HCEC 1CT (cell line): ENCODE data around the gene ACSS1.

Experiments used
- DNase-seq: peaks from one replicate; pipeline ENCODE4 v3.0.0-alpha.2; 2017

ACSS1 gene

DNA sequence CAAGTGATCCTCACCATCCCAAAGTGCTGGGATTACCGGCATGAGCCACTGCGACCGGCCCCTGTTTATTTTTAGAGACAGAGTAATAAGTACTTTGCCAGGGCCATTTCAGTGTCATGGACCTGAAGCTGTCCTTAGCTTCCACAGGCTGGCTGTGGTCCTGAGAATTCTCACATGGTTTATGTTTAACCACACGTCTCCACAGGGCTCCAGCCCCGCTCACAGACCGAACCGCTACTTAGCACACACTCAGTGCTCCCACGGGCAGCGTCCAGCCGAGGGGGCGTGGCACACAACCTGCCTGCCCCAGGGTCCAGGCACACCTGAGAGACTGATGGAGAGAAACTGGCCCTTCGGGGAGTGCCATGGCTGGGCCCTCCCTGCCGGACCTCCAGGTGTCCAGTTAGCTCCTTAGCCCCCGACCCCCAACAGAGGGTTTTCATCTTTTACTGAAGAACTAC is 11.7 kb downstream of the ACSS1 start:
- DNase-seq = no peak

DNA sequence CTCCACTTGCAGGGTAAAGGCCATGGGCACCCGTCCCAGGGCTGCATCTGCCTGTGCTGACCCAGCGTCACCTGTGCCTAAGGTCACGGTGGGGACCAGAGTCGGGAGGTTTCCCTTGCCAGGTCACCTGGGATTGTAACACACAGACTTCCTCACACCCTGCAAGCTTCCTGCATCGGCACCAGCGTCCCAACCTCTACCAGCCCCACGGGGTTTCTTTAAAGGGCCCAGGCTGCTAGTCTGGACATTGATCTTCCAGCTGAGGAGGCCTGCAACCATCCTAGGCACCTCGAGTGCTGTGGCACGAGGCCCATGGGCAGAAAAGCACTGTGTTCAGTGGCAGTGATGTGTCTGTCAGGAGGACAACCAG is 12.6 kb downstream of the ACSS1 start:
- no peak for DNase-seq

DNA sequence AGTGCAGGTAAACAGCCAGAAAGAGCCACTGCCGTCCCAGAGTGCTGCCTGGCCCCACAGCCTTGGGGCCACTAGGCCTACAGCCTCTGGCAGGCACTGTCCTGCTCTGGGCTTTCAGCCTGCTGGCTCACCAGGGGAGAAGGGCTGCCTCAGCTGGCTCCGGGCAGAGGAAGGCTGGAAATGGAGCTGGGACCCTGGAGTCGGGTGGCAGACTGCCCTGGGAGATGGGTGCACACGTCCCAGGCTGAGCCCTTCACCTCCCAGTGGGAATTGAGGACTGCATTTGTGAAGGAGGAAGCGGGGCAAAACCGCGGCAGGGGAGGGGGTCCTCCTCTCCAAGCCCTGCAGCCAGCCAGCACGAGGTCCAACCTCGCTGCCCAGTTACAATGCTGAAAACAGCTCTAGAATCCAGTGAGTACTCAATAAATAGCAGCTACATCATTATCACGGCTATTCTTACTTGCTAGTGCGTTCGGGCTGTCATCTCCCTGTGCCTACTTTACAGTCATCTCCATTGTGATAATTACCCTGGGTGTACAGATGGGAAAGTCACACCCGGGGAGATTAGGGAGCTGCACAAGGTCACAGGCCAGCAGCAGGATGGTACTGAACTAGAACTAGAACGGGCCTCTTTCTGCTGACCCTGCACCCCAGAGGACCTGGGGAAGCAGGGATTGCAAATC is 13.1 kb downstream of the ACSS1 start:
- DNase-seq = no peak

DNA sequence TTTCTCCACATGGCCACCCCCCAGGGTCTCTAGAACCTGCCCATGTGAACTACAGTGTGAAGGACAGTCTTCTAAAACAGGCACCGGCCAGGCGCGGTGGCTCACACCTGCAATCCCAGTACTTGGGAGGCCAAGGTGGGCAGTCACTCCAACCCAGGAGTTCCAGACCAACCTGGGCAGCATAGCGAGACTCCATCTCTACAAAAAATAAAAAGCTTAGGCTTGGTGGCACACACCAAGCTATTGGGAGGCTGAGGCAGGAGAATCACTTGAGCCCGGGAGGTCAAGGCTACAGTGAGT is 13.7 kb downstream of the ACSS1 start:
- DNase-seq = no peak

DNA sequence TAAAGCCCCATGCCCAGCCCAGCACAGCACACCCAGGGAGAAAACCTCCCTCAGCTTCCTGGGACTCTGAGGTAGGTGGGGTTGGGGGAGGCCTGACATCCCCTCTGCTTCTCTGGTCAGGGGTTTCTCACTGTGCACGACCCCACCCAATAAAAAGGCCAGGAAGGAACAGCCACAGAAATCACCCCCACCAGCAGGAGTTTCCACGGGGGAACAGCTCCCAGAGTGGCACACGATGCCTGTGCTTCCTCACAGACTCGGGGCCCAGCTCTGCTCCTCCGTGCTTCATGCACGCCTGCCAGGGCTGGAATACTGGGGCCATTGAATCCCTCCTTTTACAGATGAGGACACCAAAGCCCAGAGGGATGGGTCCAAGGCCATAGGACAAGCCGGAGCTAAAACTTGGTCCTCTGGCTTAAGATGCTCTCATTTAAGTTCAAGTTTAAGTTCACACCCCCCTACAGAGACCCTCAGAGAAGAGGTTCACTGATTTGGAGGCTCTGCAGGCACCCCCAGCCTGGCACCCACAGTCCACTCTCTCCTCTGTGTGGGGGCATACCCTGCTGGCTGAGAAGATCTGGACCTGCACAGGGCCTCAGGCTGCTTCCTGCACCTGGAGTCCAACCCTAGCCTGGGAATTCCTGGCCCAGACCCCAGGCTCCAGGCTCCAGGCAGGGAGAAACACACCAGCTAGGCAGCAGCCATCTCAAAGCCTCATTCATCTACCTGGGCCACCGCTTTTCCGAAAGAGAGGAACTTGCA is 14.3 kb downstream of the ACSS1 start:
- DNase-seq = no peak

GRCh38 chr20:25042531-25043498 is 15.1 kb downstream of the ACSS1 start:
- DNase-seq = no peak

DNA sequence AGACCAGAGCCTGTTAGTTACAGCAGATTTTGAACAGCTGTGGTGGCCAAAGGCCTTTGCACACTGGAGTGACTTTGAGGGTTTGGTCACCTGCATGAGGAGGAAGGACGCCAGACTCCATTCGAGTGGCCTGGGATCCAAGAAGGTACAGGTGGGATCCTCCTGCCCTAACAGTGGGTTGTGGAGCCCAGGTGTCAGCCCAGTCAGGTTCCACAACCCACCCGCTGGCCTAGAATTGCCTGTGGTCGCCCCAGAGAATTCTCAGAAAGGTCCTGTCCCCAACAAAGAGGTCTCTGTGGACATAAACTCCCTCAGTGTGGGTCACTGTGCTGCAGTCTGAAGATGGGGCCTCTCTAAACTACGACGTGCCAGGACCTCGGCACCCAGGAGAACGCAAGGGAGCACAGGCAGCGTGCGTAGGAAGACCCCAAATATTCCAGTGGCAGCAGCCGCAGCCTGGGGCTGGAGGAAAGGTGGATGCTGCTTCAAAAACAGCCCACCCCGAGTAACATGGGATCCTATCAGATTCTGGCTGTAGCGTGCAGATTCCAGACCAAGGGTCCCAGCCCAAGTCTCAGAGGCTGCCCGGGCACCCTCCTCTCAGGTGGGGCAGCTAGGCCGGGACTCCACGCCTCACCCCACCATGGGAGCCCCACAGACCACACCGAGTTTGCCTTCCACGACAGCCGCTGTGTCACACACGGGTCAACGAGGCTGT is 16.0 kb downstream of the ACSS1 start:
- no peak for DNase-seq

DNA sequence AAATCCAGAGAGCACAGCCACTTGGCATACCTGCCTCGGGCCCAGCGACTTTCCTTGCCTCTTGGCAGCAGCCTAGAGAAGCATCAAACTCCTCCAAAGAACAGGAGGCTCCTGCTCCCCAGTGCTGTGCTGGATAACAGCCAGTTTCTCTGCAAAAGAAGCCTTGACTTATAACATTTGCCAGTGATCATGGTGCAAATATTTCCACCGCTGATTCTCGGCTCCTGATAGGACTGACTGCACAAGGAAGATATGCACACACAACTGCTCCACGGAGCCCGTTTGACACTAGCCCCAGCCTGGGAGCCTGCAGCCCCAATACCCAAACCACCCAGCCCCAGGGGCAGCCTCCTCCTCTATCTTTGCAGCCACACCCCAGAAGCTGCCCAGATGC is 17.5 kb downstream of the ACSS1 start:
- DNase-seq = peak; percentile 74

DNA sequence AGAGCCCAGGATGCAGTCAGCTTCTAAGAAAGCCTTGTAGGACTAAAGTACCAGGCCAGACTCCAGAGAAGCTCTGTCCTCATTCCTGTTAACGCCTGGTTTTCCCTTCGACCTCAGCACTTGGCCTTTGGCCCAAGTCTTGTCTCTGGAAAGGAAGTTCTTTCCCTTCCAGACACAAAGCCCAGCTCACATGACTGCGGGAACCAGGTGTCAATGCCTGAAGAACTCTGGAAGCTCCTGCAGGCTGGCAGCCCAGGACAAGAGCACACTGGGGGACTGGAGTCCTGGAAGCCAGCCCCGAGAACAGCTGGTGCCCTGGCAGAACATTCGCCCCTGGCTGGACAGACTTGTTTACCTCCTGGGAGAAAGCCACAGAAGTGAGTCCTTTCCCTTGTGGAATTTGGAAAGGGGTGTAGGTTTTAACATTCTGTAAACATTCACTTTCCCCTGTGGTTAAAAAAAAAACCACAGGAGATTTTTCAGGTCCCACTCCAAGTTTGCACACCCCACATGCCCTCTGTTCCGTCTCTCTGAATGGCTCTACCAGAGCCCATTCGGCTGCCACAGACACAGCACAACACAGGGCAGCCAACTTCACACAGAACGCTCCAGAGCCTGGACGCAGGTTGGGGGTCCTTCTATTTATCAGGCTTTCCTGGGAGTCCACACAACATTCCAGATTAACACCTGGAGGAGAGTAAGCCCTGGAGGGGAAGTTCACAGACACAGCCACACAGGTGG is 18.1 kb downstream of the ACSS1 start:
- DNase-seq = peak; percentile 62

- no peak for DNase-seq
Measured at GRCh38 chr20:25038591-25039015, 19.3 kb downstream of the ACSS1 start.

DNA sequence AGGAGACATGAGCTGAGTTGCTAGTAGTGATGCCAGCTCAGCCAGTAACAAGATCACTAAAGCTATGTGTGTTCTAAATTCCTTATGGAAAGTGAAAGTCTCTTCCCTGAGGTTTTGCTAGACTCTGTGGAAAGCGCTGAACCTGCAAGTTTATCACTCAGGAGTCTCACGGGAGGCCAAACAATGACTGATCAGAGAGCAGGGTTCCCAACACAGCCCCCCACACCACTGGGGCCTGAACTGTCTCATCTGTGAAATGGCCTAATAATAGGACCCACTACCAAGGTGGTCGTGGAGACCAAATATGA is 19.9 kb downstream of the ACSS1 start:
- no peak for DNase-seq

GRCh38 chr20:25037288-25038102 is 20.4 kb downstream of the ACSS1 start:
- no peak for DNase-seq

- DNase-seq = no peak
Measured at GRCh38 chr20:25036331-25036936, 21.5 kb downstream of the ACSS1 start.

DNA sequence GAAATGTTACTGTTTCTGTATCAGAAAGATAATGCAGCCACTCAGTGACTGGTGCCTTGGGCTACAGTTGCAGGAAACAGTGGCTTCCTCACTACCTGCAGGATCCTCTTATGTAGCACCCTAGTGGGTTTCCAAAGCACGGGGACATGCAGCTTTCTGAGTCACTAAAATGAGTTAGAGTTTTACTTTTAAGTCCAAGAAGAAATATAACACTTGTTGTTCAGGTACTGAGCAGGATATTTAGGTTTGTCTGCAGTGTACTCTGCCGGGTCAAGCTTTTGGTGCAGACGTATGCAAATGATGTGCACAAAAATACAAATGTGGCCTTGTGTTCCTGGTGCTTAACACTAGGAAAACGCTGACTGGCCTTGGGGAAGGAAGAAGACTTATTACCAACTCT is 22.0 kb downstream of the ACSS1 start:
- DNase-seq = no peak

DNA sequence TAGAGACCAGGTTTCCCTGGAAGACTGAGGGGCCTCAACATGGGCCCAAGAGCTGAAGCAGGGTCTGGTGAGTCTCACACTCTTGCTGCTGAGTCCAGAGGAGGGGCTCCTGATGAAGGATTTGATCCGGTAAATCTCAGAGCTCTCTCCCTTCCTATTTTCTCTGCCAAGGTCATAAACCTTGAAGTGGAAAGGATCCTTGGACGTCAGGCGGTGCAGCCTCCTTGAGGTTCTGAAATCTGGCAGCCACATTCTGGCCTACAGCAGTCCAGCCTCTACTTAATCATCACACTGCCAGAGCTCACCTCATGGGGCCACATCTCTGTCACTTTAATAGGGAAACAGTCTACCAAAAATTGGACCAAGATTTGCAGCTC is 24.0 kb downstream of the ACSS1 start:
- DNase-seq = no peak

- DNase-seq = no peak
Measured at GRCh38 chr20:25033265-25033923, 24.5 kb downstream of the ACSS1 start.

DNA sequence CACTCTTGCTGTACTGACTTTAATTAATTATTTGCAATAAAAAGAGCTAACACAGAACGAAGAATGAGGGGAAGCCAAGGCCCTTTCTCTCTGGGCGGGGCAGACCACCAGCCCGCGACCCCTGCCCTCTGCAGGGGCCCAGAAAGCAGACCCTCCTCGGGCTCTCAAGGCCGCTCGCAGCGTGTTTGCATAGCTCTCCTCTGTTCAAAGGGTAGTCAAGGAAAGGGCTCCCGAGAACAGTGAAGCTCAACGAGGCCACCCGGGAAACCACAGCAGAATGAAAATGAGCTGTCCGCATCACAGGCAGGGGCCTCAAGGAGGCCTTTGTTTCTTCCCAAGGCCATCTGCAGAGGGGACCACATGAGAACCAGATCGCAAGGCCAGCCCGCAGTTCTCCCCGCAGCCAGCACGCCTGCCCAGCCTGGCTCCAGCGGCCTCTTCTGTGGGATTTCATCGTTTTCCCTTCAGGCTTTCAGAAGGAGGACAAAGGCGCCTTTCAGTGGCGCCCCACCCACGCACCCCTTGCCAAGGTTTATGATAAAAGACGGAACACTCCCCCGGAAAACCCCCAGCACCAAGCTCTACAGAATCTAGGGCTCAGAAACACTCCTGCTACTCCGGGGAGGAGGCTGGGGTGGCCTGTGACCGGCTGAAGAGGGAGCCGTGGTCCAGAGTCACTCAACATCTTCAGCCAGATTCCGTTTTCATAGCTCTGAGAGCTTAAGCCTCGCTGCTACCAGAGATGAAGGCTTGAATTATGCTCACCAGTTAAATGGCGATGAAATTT is 25.3 kb downstream of the ACSS1 start:
- no peak for DNase-seq

- no peak for DNase-seq
Measured at GRCh38 chr20:25032065-25032477, 25.9 kb downstream of the ACSS1 start.

DNA sequence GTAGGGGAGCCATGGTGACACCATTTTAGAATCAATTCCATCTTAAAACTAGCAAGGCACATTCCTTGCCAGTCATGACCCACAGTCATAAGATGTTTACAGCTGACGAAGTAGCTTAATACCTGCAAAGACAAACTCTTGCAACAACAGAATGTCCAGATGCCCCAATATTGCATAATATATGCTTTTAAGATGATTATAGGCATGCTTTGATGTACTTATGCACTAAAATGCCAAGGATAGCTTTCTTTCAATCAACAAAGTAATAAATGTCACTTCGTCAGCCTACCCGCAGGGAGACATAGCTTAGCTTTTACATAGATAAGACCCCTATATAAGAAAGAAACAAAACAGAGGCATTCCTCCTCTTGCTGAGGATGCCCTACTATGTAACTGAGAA is 26.7 kb downstream of the ACSS1 start:
- no peak for DNase-seq
